ENCODE results near the gene COPS7A. TPM values are rescaled to one million over a fixed set of nuclear protein-coding genes. Genes with fewer than 3 reads are reported as not detected.

The COPS7A gene
- total RNA-seq, 1 experiment from 2014 or later, result 34.2 TPM

GRCh38 chr12:6767353-6768319, 43.8 kb downstream of the COPS7A start:
- H2AFZ ChIP-seq (ENCODE audit: low read length), result no peak overlapping the region
- no peak overlapping the region for H3T11ph ChIP-seq (ENCODE audit: low read length)
- DNase-seq, result no peak
- H4K5ac ChIP-seq (ENCODE audit: insufficient read length, low read depth, low read length), result no peak overlapping the region
- no peak overlapping the region for H3K23ac ChIP-seq (ENCODE audit: insufficient read length, low read depth, low read length)
- no peak overlapping the region for H2AK5ac ChIP-seq (ENCODE audit: insufficient read length, low read length)
- no peaks in the 10 kb centered on the region for H3K9me3 ChIP-seq (ENCODE audit: control insufficient read depth, low read depth, low read length)
- Mint-ChIP-seq H3K4me3 (peak overlapping the region; percentile 82 to 92), H3K27ac (peak overlapping the region; percentile 89 to 98 (median 95); a peak in 6 of 7 replicates), H3K27me3 (ENCODE audit: low read depth) (peaks cover 5% of the 10 kb centered on the region), H3K36me3 (ENCODE audit: insufficient read depth in 1 of 3, low read depth in 3 of 3) (peaks cover 23 to 32% (median 28%) of the 10 kb centered on the region in 3 experiments; a peak in 6 of 7 replicates), H3K9me3 (no peaks in the 10 kb centered on the region), H3K4me1 (peaks cover 51 to 76% of the 10 kb centered on the region in 2 experiments)
- H3K14ac ChIP-seq (ENCODE audit: insufficient read depth, low read length), result peak overlapping the region; percentile 61
- no peak overlapping the region for H2BK5ac ChIP-seq (ENCODE audit: insufficient read length, low read length)
- no peak overlapping the region for H4K91ac ChIP-seq (ENCODE audit: insufficient read length, low read depth, low read length)
- peak overlapping the region; percentile 87 for H3K4me2 ChIP-seq (ENCODE audit: insufficient read depth, insufficient read length, low read length)
- no peak overlapping the region for H3K4ac ChIP-seq (ENCODE audit: low read depth, low read length)
- H2BK20ac ChIP-seq (ENCODE audit: low read depth, low read length, poor library complexity, severe bottlenecking), result no peak overlapping the region
- peak overlapping the region; percentile 68 for H3K9ac ChIP-seq (ENCODE audit: extremely low read depth, insufficient read length, low read length)
- H3K79me1 ChIP-seq (ENCODE audit: insufficient read depth, low read depth, low read length, poor library complexity, severe bottlenecking), result no peaks in the 10 kb centered on the region
- no peak overlapping the region for H4K8ac ChIP-seq (replicated peaks; ENCODE audit: insufficient read length, low read depth, low read length)
- H3K18ac ChIP-seq (ENCODE audit: insufficient read length, low read depth, low read length), result no peak overlapping the region
- no peak overlapping the region for H2BK120ac ChIP-seq (ENCODE audit: low read depth, low read length, poor library complexity, severe bottlenecking)
- H2BK12ac ChIP-seq (ENCODE audit: insufficient read length, low read depth, low read length), result no peak overlapping the region
- peaks cover 27% of the 10 kb centered on the region for H3K23me2 ChIP-seq (ENCODE audit: insufficient read length, low read depth, low read length, poor library complexity, severe bottlenecking)
- H3K27me3 ChIP-seq (ENCODE audit: insufficient read depth, low read length), result no peaks in the 10 kb centered on the region
- peaks cover 11% of the 10 kb centered on the region; the same call in 1 of the 2 replicates for H3K79me2 ChIP-seq (ENCODE audit: insufficient read depth, low read length)
- H3K56ac ChIP-seq (ENCODE audit: insufficient read length, low read depth, low read length), result no peak overlapping the region
- H2BK15ac ChIP-seq (ENCODE audit: low read depth, low read length), result no peak overlapping the region
- H3K27ac ChIP-seq (ENCODE audit: insufficient read length, low read depth, low read length), result no peak overlapping the region
- no CpG with 5 or more reads among the region's 44 CpGs for WGBS (ENCODE audit: extremely low coverage, insufficient read length, low lambda C conversion rate)
- no peak for TF ChIP-seq CTCF (conservative IDR thresholded peaks at IDR 0.05)
- H3K4me1 ChIP-seq (ENCODE audit: insufficient read depth, low read length), result peaks cover 15% of the 10 kb centered on the region
- no peaks in the 10 kb centered on the region for H4K20me1 ChIP-seq (ENCODE audit: control insufficient read depth, insufficient read depth, insufficient read length)
